Activated T-cell treated with anti-CD3 and anti-CD28 coated beads, Interleukin-2, amount 50 U/mL, for 72 hours (primary cell): ENCODE measurements around the gene C5orf15. TPM values are rescaled to one million over a fixed set of nuclear protein-coding genes. Genes with fewer than 3 reads are reported as not detected.

Source experiments
- ATAC-seq, 2 donors: fragments of 150-1000 bp; cut with Tn5 transposase; replicated peaks in 1 of 2; 2 replicates each; pipeline ENCODE4 v1.10.0; 2021; ENCODE audit warnings: moderate library complexity in 2 of 2, mild to moderate bottlenecking in 1 of 2
- DNase-seq, 2 donors: peaks; one replicate each; pipeline ENCODE4 v3.0.0; 2021 to 2022; ENCODE audit warnings: mixed read lengths in 1 of 2
- H3K27ac Mint-ChIP-seq: one replicate; pipeline ENCODE4 v1.8.0; 2022; ENCODE audit warnings: mild to moderate bottlenecking, moderate library complexity, mixed read lengths
- H3K27me3 Mint-ChIP-seq: one replicate; pipeline ENCODE4 v1.8.0; 2022; ENCODE audit warnings: low read depth, mixed read lengths
- H3K36me3 Mint-ChIP-seq, 2 donors: one replicate each; pipeline ENCODE4 v1.8.0; 2022; ENCODE audit warnings: mixed read lengths in 2 of 2, mild to moderate bottlenecking in 1 of 2; ENCODE audit not compliant: insufficient read depth in 2 of 2
- H3K4me1 Mint-ChIP-seq: one replicate; pipeline ENCODE4 v1.8.0; 2022; ENCODE audit warnings: low read depth, mixed read lengths
- H3K4me3 Mint-ChIP-seq, 2 donors: one replicate each; pipeline ENCODE4 v1.8.0; 2022; ENCODE audit warnings: mild to moderate bottlenecking in 2 of 2, mixed read lengths in 2 of 2, moderate library complexity in 2 of 2
- H3K9me3 Mint-ChIP-seq, 2 donors: one replicate each; pipeline ENCODE4 v1.8.0; 2022; ENCODE audit warnings: mixed read lengths in 2 of 2
- total RNA-seq, 2 donors: library from RNA; stranded (reverse); gene quantifications; one replicate each; pipeline ENCODE4 v1.2.3, GENCODE V29; 2022

Gene C5orf15
- total RNA-seq, 2 donors from 2014 or later, result 21.8 to 22.8 TPM

DNA sequence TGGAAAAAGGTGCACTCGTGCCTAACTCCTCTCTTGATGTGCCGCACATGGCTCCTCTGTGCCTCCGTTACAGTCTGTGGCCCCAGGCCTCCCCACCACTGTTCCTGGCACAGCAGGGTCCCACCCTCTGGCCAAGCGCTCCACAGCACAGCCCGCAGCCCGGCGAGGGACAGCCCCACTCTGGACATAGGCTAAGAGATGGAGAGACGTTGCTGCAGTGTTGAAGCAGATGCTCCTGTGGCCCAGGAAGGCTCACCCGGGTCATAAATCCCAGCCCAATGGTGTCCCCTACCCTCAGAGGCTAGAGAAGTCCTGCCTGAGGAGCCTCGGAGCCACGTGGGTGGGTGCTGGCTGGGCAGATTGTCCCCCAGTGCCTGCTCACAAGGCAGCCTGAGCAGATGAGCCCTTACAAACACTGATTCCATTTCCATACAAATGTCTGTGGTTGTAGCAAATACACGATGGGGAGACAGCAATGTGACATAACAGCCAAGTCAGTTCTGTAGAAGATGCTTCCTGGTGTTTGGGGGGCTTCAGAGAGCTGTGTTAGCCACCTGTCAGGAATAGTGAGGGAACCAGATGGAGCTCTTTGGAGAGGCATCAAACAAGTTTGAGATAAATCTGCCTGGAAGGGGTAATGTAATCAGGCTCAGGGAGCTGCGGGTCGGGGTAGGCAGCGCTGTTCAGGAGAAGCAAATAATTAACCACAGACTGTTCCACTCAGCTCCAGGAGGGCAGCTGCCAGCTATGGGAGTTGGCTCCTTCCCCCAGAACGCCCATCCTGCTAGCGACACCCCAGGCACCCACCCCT is 41.7 kb downstream of the C5orf15 start:
- ATAC-seq (no peak), DNase-seq (no peak)
- Mint-ChIP-seq H3K9me3 (no peaks in the 10 kb centered on the region), H3K4me3 (no peak overlapping the region), H3K4me1 (peaks cover 52% of the 10 kb centered on the region), H3K27ac (no peak overlapping the region), H3K27me3 (peaks cover 9% of the 10 kb centered on the region), H3K36me3 (no peaks in the 10 kb centered on the region)

DNA sequence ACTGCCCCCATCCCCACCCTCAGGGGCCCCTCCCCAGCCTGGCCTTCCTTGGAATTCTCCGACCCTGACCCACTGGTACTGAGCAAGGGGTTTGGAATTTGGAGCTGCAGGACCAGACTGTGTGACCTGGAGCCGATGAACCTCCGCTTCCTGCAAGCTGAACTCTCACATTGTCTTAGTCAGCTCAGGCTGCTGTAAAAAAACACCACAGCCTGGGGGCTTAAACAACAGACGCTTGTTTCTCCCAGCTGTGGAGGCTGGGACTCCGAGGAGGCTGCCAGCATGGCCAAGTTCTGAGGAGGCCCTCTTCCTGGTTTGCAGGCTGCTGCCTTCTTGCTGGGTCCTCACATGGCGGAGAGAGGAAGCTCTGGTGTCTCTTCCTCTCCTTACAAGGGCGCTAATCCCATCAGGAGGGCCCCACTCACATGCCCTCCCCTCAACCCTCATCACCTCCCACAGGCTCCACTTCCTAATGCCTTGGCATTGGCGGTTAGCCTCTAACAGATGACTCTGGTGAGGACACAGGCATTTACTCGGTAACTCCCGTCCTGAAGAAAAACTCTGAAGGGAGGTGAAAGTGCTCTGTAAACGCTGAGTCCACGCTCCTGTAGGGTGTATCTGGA is 42.4 kb downstream of the C5orf15 start:
- Mint-ChIP-seq H3K4me1 (peaks cover 47% of the 10 kb centered on the region), H3K9me3 (no peaks in the 10 kb centered on the region), H3K4me3 (no peak overlapping the region), H3K36me3 (no peaks in the 10 kb centered on the region), H3K27ac (no peak overlapping the region), H3K27me3 (peaks cover 9% of the 10 kb centered on the region)
- ATAC-seq, result no peak
- DNase-seq, result no peak

DNA sequence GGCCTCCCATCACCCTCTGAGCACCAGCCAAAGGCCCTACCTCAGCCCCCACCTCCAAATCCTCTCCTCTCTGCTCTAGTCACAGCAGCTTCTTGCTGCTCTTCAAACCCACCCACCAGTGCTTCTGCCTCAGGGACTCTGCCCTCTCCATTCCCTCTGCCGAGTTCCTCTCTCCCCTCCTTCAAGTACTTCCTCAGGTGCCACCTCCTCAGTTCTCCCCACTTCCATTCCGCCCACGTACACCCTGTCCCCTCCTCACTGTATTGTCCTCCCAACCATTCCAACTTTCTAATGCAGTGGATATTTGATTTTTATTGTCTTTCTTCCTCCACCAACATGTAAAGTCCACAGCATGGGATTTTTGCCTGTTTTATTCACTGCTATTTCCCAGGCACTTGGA is 43.2 kb downstream of the C5orf15 start:
- Mint-ChIP-seq H3K9me3 (no peaks in the 10 kb centered on the region), H3K27me3 (peaks cover 9% of the 10 kb centered on the region), H3K4me1 (peaks cover 47% of the 10 kb centered on the region), H3K36me3 (no peaks in the 10 kb centered on the region), H3K27ac (no peak overlapping the region), H3K4me3 (no peak overlapping the region)
- DNase-seq (no peak), ATAC-seq (no peak)

DNA sequence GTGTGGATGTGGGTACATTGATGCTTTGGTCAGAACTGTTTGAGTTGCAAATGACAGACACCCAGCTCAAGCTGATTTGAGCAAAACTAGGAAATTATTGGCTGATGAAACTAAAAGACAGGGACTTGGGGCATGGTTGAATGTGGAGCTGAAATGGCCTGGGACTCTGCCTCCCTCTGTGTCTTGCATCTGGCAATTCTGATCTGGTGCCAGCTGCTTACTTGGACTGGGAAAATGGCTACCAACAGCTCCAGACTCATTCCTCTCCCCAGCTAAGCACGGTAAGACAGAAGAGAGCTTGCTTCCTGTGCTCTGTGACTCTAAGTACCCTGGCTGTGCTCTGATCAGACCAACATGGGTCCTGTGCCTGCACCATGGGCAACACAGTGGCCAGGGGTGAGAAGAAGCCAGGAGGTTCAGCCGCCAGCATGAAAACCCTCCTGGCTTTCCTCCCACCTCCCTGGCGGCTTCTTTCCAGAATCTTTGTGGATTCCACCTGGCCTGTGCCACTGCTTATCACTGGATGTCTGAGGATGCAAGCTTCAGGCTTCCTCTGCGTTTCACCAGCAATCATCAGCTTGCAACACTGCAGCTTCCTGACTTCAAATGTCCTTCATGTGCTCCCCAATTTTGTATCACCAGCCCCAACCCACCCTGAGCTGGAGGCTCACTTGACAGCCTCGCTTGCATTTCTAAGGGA is 44.1 kb downstream of the C5orf15 start:
- H3K27me3 Mint-ChIP-seq, result peaks cover 9% of the 10 kb centered on the region
- no peak overlapping the region for H3K27ac Mint-ChIP-seq
- no peak for DNase-seq
- no peak overlapping the region for H3K4me3 Mint-ChIP-seq
- peak in 1 of 2 donors; percentile 35 for ATAC-seq
- no peaks in the 10 kb centered on the region for H3K36me3 Mint-ChIP-seq
- H3K9me3 Mint-ChIP-seq, result no peaks in the 10 kb centered on the region
- H3K4me1 Mint-ChIP-seq, result peaks cover 47% of the 10 kb centered on the region

DNA sequence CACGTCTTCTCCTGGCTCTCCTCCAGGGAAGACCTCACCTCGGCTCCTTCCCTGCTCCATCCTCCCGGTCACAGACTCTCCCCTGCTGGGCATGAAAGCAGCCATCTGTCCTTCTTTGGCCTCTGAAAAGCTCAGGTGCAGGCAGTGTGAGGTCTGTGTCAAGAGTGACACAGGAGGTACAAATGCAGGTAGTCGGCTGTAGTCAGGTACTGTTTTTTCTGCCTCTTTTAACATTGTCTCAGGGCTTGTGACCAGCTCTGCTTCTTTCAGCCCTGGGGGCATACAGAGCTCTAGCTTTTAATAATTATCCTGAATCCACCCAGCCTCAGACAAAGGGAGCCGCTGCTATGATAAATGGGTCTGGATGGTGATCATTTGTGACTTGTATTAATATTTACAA is 46.4 kb downstream of the C5orf15 start:
- Mint-ChIP-seq H3K36me3 (no peaks in the 10 kb centered on the region), H3K27ac (no peak overlapping the region), H3K4me1 (peaks cover 35% of the 10 kb centered on the region), H3K9me3 (no peaks in the 10 kb centered on the region), H3K27me3 (peaks cover 9% of the 10 kb centered on the region), H3K4me3 (no peak overlapping the region)
- no peak for DNase-seq
- ATAC-seq, result no peak

DNA sequence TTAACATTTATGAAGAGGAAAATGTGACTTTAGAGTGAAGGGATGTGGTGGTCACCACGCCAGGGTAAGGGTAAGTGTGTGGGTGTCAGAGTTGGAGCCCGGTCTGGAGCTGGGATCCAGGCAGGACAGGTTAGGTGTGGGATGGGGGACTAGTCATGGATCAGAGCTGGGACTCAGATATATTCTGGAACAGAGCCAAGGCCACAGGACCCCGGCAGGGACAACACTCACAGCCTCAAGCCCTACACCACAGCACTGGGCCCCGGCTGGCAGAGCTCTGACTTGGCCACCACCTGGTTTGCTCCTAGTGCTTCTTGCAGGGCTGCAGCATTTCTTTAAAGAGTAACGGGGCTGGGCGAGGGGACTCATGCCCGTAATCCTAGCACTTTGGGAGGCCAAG is 47.4 kb downstream of the C5orf15 start:
- Mint-ChIP-seq H3K36me3 (no peaks in the 10 kb centered on the region), H3K27ac (no peak overlapping the region), H3K4me3 (no peak overlapping the region), H3K4me1 (peaks cover 35% of the 10 kb centered on the region), H3K9me3 (no peaks in the 10 kb centered on the region), H3K27me3 (peaks cover 9% of the 10 kb centered on the region)
- peak in 1 of 2 donors; percentile 15 for ATAC-seq
- DNase-seq, result no peak

DNA sequence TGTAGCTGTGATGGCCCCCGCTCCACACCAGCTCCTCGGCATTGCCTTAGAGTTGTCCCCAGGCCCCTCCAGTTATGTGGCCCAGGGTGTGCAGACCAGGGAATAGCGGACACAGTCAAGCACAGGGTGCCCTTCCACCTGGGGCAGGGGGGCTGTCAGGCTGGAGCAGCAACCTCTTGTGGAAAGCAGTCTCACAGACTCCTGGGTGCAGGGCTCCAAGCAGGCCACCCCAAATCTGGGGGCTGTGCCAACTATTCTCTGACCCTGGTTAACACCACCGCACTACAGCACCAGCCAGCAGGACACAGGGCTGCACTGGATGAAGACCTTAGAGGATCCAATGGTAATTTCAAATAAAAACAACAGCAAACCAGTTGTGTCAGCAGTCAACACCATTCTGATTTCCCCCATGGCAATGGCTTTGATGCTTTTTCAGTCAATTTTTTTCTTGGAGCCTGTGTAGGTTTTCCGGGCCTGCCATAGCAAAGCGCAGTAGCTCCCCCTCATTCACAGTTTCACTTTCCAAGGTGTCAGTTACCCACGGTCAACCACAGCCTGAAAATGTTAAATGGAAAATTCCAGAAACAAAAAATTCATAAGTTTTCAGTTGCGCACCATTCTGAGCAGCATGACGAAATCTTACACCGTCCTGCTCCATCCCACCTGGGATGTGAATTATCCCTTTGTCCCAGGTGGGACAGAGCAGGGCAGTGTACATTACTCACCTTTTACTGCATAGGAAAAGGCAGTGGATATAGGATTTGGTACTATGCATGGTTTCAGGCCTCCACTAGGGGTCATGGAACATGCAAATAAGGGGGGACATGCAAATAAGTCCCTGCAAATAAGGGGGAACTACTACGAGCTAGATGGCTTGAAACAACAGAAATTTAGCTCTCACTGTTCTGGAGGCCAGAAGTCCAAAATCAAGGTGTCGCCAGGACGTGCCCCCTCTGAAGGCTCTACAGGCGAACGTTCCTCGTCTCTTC is 49.0 kb downstream of the C5orf15 start:
- no peaks in the 10 kb centered on the region for H3K36me3 Mint-ChIP-seq
- ATAC-seq, result peak in 1 of 2 donors; percentile 38
- no peaks in the 10 kb centered on the region for H3K27me3 Mint-ChIP-seq
- H3K4me3 Mint-ChIP-seq, result peak overlapping the region; percentile 37 to 40
- no peak for DNase-seq
- H3K9me3 Mint-ChIP-seq, result no peaks in the 10 kb centered on the region
- H3K4me1 Mint-ChIP-seq, result peaks cover 25% of the 10 kb centered on the region
- H3K27ac Mint-ChIP-seq, result no peak overlapping the region

DNA sequence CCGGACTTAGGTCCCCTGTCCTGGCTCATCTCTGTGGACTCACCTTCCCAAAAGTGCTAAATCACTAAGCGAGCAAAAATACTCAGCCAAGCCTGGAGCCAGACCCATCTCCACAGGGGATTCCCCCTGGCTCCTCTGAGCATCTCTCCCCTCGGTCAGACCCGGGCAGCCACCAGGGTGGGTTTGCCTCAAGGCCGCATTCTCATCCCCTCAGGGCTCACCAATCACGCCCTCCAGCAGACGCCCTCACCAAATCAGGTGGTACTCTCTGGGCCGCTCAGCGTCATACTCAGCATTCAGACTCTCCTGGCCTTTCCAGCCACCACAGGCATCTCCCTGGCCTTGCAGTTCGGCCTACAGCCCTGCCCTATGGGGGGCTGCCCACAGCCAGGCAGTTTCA is 49.7 kb downstream of the C5orf15 start:
- H3K4me1 Mint-ChIP-seq, result peaks cover 23% of the 10 kb centered on the region
- no peaks in the 10 kb centered on the region for H3K27me3 Mint-ChIP-seq
- H3K4me3 Mint-ChIP-seq, result no peak overlapping the region
- DNase-seq, result no peak
- no peaks in the 10 kb centered on the region for H3K9me3 Mint-ChIP-seq
- H3K27ac Mint-ChIP-seq, result no peak overlapping the region
- no peaks in the 10 kb centered on the region for H3K36me3 Mint-ChIP-seq
- ATAC-seq, result no peak

DNA sequence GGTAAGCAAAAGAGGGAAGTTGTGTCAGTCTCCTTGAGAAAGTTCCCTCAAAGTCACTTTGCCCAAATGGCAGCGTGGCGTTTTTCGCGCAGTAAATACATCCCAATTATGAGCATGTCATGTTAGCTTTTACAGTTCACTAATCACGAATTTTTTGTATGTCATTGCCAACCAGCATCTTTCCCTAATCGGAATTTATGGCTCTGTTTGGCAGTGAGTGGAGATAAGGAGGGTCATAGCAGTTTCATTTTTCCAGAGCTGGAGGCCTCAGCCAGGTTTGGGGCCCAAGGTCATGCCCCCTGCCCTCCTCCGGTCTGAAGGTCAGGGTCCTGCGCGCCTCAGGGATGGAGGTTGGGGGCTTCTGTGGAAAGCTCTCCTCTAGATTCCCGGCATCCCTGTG is 50.1 kb downstream of the C5orf15 start:
- Mint-ChIP-seq H3K36me3 (no peaks in the 10 kb centered on the region), H3K4me3 (no peak overlapping the region), H3K27me3 (no peaks in the 10 kb centered on the region), H3K27ac (no peak overlapping the region), H3K9me3 (no peaks in the 10 kb centered on the region), H3K4me1 (peaks cover 23% of the 10 kb centered on the region)
- no peak for DNase-seq
- no peak for ATAC-seq

DNA sequence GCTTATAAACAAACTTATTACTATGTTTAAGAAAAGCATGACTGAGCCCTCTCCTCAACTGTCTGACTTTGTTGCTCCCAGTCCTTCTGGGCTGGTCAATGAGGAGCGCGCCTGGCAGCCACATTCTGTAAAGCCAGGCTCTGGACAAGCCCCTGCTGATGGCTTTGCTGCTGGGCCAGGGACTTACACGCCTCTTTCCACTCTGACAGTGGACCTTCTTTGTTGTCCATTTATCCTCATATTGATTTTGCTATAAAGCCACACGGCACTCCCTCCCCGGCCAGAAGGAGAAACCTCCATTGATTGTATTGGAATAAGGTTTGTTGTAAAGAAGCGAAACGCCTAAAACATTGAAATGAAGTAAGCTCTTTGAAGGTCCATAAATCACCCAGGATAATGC is 50.6 kb downstream of the C5orf15 start:
- no peaks in the 10 kb centered on the region for H3K36me3 Mint-ChIP-seq
- H3K4me1 Mint-ChIP-seq, result peaks cover 23% of the 10 kb centered on the region
- H3K27me3 Mint-ChIP-seq, result no peaks in the 10 kb centered on the region
- no peak overlapping the region for H3K27ac Mint-ChIP-seq
- ATAC-seq, result no peak
- no peaks in the 10 kb centered on the region for H3K9me3 Mint-ChIP-seq
- no peak for DNase-seq
- no peak overlapping the region for H3K4me3 Mint-ChIP-seq

DNA sequence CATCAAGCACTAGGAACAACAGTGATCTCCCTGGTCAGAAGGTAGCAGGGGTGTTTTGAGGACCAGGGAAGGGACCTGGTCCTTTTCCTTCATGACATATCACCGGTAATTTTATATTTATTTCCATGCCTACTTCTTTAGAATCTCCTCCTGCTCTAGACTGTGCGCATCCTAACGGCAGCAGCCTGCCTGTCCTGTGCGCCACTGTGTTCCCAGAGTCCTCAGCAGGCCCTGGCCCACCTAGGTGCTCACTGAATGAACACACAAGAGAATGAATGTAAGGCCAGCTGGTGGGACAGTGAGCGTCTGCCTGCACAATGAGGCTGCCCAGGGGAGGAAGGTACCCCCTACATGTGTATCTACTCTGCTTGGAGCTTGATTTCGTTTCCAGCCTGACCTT is 51.5 kb downstream of the C5orf15 start:
- Mint-ChIP-seq H3K4me3 (no peak overlapping the region), H3K9me3 (no peaks in the 10 kb centered on the region), H3K4me1 (peaks cover 23% of the 10 kb centered on the region), H3K36me3 (no peaks in the 10 kb centered on the region), H3K27me3 (no peaks in the 10 kb centered on the region), H3K27ac (no peak overlapping the region)
- ATAC-seq (no peak), DNase-seq (no peak)

DNA sequence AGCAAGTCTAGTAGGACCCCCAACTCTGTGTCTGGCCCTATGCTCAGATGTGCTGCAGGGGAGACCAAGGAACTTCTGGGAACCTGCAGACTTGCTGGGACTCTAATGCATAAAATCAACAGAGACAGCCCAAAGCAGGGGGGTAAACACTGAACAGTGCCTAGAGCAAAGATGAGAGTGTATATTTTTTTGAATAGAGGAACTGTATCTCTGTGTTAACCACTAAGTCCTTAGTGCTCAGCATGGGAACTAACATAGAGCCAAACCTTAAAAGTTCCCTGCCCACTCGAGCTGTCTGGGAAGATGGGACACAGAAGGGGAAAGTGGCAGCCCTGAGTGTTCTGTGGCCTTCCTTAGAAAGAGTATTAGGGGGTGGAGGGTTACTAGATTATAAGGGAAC is 51.9 kb downstream of the C5orf15 start:
- no peaks in the 10 kb centered on the region for H3K36me3 Mint-ChIP-seq
- H3K27me3 Mint-ChIP-seq, result no peaks in the 10 kb centered on the region
- DNase-seq (no peak), ATAC-seq (no peak)
- H3K4me3 Mint-ChIP-seq, result no peak overlapping the region
- no peak overlapping the region for H3K27ac Mint-ChIP-seq
- H3K9me3 Mint-ChIP-seq, result no peaks in the 10 kb centered on the region
- H3K4me1 Mint-ChIP-seq, result peaks cover 23% of the 10 kb centered on the region
